NCI-H128 (cell line): ENCODE data around the gene PAQR5.
"Not testable (repeated sequence)": the region's sequence is repeated elsewhere in the genome, so short reads cannot be mapped to it uniquely, and the experiment has no call there.

Experiments used
- DNase-seq: peaks from one replicate; lab custom pipeline; 2025; ENCODE audit not compliant: unreplicated experiment; lab: John Stamatoyannopoulos, UW

Gene PAQR5

GRCh38 chr15:69315402-69316110 lies 16.8 kb downstream of the PAQR5 start:
- DNase-seq, result no peak

GRCh38 chr15:69316291-69316690 lies 17.6 kb downstream of the PAQR5 start:
- no peak for DNase-seq

GRCh38 chr15:69317392-69317841 lies 18.7 kb downstream of the PAQR5 start:
- no peak for DNase-seq

- DNase-seq, result no peak
These were observed 19.3 kb downstream of the PAQR5 start for GRCh38 chr15:69318033-69318432.

- no peak for DNase-seq
These were observed 21.0 kb downstream of the PAQR5 start for GRCh38 chr15:69319384-69320375.

- DNase-seq, result no peak
These were observed 22.4 kb downstream of the PAQR5 start for GRCh38 chr15:69320977-69321554.

- DNase-seq, result no peak
These were observed 25.2 kb downstream of the PAQR5 start for GRCh38 chr15:69323893-69324430.

GRCh38 chr15:69324565-69324964 lies 25.9 kb downstream of the PAQR5 start:
- no peak for DNase-seq

GRCh38 chr15:69325456-69325971 lies 26.8 kb downstream of the PAQR5 start:
- DNase-seq, result no peak

- DNase-seq, result no peak
These were observed 29.4 kb downstream of the PAQR5 start for GRCh38 chr15:69328080-69328479.

- DNase-seq, result no peak
These were observed 30.0 kb downstream of the PAQR5 start for GRCh38 chr15:69328739-69329138.

GRCh38 chr15:69337138-69337537 lies 38.4 kb downstream of the PAQR5 start:
- no peak for DNase-seq

- no peak for DNase-seq
These were observed 40.0 kb downstream of the PAQR5 start for GRCh38 chr15:69338535-69339213.

GRCh38 chr15:69339214-69339543 lies 40.5 kb downstream of the PAQR5 start:
- not testable (repeated sequence) for DNase-seq

- DNase-seq, result no peak
These were observed 41.7 kb downstream of the PAQR5 start for GRCh38 chr15:69340243-69340900.

GRCh38 chr15:69341356-69341755 lies 42.6 kb downstream of the PAQR5 start:
- no peak for DNase-seq

- DNase-seq, result no peak
These were observed 43.9 kb downstream of the PAQR5 start for GRCh38 chr15:69342460-69343076.

GRCh38 chr15:69343133-69343532 lies 44.4 kb downstream of the PAQR5 start:
- DNase-seq, result no peak

- DNase-seq, result no peak
These were observed 45.5 kb downstream of the PAQR5 start for GRCh38 chr15:69344238-69344637.

- DNase-seq, result no peak
These were observed 47.4 kb downstream of the PAQR5 start for GRCh38 chr15:69346112-69346511.
